Mononuclear cell (primary cell): ENCODE measurements around the gene DLG2. TPM values are rescaled to one million over a fixed set of nuclear protein-coding genes. Genes with fewer than 3 reads are reported as not detected.
"Not testable (repeated sequence)": the region's sequence is repeated elsewhere in the genome, so short reads cannot be mapped to it uniquely, and the experiment has no call there.

Source experiments
- H3K27me3 ChIP-seq: 2 replicates; pipeline ENCODE4 v1.6.0; 2011; ENCODE audit warnings: low read length, control low read depth; ENCODE audit not compliant: insufficient read depth
- H3K4me1 ChIP-seq: 2 replicates; pipeline ENCODE4 v1.5.1; 2011; ENCODE audit warnings: mild to moderate bottlenecking, low read length, control low read depth; ENCODE audit not compliant: insufficient read depth
- H3K4me3 ChIP-seq: 2 replicates; pipeline ENCODE4 v1.5.1; 2011; ENCODE audit warnings: mild to moderate bottlenecking, low read length, moderate library complexity
- H3K9me3 ChIP-seq: 2 replicates; pipeline ENCODE4 v1.5.1; 2011; ENCODE audit warnings: low read depth, mild to moderate bottlenecking, control low read depth, low read length
- total RNA-seq: library from RNA; depleted of rRNA; stranded (reverse); fragments of >200 nt; gene quantifications from one replicate; pipeline ENCODE4 v1.2.3, GENCODE V29; 2012

The DLG2 gene
- total RNA-seq, 1 donor = 1.6 TPM

- Histone ChIP-seq H3K4me3 (no peak overlapping the region), H3K9me3 (no peaks in the 10 kb centered on the region), H3K27me3 (no peaks in the 10 kb centered on the region), H3K4me1 (no peaks in the 10 kb centered on the region)
These were observed 2159.3 kb downstream of the DLG2 start for GRCh38 chr11:83467837-83468236.

DNA sequence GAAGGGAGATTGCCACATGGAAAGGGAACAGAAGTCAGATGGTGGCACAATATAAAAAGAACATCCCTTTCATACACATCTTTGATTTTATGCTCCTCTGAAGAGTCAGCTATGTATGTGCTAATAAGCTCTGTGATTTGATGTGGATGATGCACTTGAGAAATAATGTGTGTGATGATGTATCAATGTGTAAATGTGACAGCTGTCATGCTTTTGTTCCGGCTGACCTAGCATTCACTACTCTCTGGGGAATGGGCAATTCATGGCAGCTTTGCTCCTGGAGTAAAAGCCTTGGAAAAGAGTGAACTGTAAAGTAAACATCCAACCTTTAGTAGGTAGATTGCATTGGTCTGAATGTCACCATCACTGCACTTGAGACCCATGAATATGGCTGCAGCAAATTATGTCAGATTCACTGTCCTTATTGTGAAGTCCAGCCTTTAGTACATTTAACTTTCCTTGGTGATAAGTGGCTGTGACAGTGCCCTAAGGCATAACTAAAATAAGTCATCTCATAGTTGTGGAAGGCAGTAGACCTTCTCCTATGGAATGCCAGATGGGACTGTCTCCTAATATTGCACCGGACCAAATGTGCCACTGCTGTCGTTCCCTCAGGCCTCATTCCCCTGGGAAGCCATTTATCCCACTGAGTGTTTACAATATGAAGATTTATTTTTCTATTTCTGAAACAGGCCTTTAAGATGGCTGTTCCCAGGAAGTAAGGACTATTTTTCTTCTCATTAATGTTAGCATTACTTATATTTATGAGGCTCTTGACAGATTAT is 2162.8 kb downstream of the DLG2 start:
- no peaks in the 10 kb centered on the region for H3K27me3 ChIP-seq
- no peak overlapping the region for H3K4me3 ChIP-seq
- no peaks in the 10 kb centered on the region for H3K4me1 ChIP-seq
- H3K9me3 ChIP-seq = no peaks in the 10 kb centered on the region

DNA sequence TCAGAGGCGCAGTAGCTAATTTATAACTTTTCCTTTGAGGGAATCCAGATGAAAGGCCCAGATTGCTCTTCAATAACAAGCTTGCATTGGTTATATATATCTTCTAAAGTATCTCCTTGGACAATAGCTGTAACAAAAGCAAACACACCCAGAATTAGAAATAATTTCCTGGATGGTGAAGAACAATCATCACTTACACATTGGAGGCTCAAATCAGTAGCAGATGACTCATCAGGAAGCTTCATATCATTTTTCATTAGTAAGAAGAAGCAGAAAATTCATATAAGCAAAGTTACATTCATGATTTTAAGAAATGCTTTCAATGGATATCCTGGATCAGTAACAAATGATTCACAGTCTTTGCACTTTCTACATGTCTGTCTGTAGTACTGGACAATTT is 2167.3 kb downstream of the DLG2 start:
- Histone ChIP-seq H3K4me3 (no peak overlapping the region), H3K4me1 (no peaks in the 10 kb centered on the region), H3K9me3 (no peaks in the 10 kb centered on the region), H3K27me3 (no peaks in the 10 kb centered on the region)

DNA sequence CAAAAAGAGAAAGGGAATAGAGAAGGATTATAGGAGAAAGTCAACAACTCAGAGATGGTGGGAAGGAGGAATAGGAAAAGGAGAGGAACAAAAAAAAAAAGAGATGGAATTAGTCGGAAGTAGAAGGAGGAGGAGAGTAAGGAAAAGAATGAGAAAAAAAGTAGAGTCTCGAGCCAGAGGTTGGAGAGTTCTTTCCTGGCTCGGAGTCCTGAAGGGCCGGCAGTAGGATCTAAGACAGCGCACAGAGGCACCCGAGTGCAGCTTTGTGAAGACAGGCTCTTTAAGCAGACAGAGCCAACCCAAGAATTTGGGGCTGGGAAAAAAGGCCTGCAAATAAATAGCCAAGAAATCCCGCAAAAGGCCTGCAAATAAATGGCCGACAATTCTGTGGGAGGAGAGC is 2170.6 kb downstream of the DLG2 start:
- H3K27me3 ChIP-seq = no peaks in the 10 kb centered on the region
- no peak overlapping the region for H3K4me3 ChIP-seq
- no peaks in the 10 kb centered on the region for H3K4me1 ChIP-seq
- H3K9me3 ChIP-seq = no peaks in the 10 kb centered on the region

GRCh38 chr11:83456075-83456474 is 2171.1 kb downstream of the DLG2 start:
- no peaks in the 10 kb centered on the region for H3K9me3 ChIP-seq
- H3K27me3 ChIP-seq = no peaks in the 10 kb centered on the region
- H3K4me1 ChIP-seq = no peaks in the 10 kb centered on the region
- no peak overlapping the region for H3K4me3 ChIP-seq

DNA sequence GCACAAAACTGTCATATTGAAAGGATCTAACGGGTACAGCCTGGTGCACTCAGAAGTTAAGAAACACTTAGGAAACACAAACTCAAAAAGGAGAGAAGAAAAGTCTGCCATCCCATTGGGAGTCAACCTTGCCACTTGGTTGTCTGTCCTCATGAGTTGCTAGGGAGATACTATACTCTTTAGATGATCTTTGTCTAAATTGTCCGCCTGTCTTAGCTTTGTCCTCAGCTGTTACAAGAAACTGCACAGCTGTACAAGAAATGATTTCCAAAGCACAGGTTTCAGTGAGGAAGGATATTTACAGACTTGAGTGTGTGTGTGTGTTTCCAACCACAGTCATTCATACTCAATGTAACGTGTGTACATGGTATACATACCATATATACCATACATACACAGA is 2171.8 kb downstream of the DLG2 start:
- Histone ChIP-seq H3K27me3 (no peaks in the 10 kb centered on the region), H3K4me3 (no peak overlapping the region), H3K4me1 (no peaks in the 10 kb centered on the region)

GRCh38 chr11:83454674-83455073 is 2172.5 kb downstream of the DLG2 start:
- H3K9me3 ChIP-seq = no peaks in the 10 kb centered on the region
- no peaks in the 10 kb centered on the region for H3K27me3 ChIP-seq
- H3K4me1 ChIP-seq = no peaks in the 10 kb centered on the region
- H3K4me3 ChIP-seq = no peak overlapping the region

More for the DNA sequence above, 2171.8 kb downstream of the DLG2 start:
- H3K9me3 ChIP-seq = no peaks in the 10 kb centered on the region

GRCh38 chr11:83449338-83449913 is 2177.7 kb downstream of the DLG2 start:
- Histone ChIP-seq H3K4me3 (no peak overlapping the region), H3K27me3 (no peaks in the 10 kb centered on the region), H3K4me1 (no peaks in the 10 kb centered on the region), H3K9me3 (no peaks in the 10 kb centered on the region)

GRCh38 chr11:83448686-83449085 is 2178.5 kb downstream of the DLG2 start:
- no peaks in the 10 kb centered on the region for H3K27me3 ChIP-seq
- no peaks in the 10 kb centered on the region for H3K9me3 ChIP-seq
- no peak overlapping the region for H3K4me3 ChIP-seq
- H3K4me1 ChIP-seq = no peaks in the 10 kb centered on the region

GRCh38 chr11:83443880-83444279 is 2183.3 kb downstream of the DLG2 start:
- H3K4me1 ChIP-seq, H3K9me3 ChIP-seq, H3K27me3 ChIP-seq, H3K4me3 ChIP-seq: not testable (repeated sequence)

GRCh38 chr11:83441601-83442000 is 2185.5 kb downstream of the DLG2 start:
- H3K4me1 ChIP-seq = no peaks in the 10 kb centered on the region
- no peaks in the 10 kb centered on the region for H3K9me3 ChIP-seq
- H3K27me3 ChIP-seq = no peaks in the 10 kb centered on the region
- H3K4me3 ChIP-seq = no peak overlapping the region

DNA sequence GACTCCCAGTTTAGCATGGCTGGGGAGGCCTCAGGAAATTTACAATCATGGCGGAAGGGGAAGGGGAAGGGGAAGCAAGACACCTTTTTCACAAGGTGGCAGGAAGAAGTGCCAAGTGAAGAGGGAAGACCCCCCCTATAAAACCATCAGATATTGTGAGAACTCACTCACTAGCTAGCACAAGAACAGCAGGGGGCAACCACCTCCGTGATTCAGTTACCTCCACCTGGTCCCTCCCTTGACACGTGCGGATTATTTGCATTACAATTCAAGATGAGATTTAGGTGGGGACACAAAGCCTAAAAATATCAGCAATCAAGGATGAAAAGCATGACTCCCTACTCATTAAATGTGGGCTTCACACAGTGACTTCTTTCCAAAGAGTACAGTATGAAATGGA is 2186.0 kb downstream of the DLG2 start:
- Histone ChIP-seq H3K27me3 (no peaks in the 10 kb centered on the region), H3K9me3 (no peaks in the 10 kb centered on the region), H3K4me1 (no peaks in the 10 kb centered on the region), H3K4me3 (no peak overlapping the region)

GRCh38 chr11:83438438-83438837 is 2188.7 kb downstream of the DLG2 start:
- Histone ChIP-seq H3K9me3 (no peaks in the 10 kb centered on the region), H3K27me3 (no peaks in the 10 kb centered on the region), H3K4me1 (no peaks in the 10 kb centered on the region), H3K4me3 (no peak overlapping the region)

- H3K27me3 ChIP-seq = no peaks in the 10 kb centered on the region
- no peaks in the 10 kb centered on the region for H3K4me1 ChIP-seq
- H3K4me3 ChIP-seq = no peak overlapping the region
- no peaks in the 10 kb centered on the region for H3K9me3 ChIP-seq
These were observed 2189.2 kb downstream of the DLG2 start for GRCh38 chr11:83437939-83438338.

DNA sequence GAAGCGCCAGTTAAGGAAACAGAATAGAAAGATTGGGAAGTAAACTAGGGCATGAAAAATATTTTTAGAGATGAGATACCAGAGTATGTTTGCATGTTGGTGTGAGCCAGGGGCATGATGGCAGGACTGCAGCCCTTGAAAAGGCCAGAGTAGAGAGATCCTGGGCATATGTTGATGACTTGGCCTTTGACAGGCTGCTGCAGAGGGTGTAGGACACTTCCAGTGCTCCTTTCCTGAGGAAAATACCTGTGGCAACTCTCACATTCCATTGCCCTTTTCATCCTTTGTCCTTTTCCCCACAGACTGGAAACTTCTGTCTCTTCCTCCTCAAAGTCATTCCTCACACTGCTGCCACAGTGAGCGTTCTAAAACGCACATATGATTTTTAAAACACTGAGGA is 2190.3 kb downstream of the DLG2 start:
- no peaks in the 10 kb centered on the region for H3K9me3 ChIP-seq

DNA sequence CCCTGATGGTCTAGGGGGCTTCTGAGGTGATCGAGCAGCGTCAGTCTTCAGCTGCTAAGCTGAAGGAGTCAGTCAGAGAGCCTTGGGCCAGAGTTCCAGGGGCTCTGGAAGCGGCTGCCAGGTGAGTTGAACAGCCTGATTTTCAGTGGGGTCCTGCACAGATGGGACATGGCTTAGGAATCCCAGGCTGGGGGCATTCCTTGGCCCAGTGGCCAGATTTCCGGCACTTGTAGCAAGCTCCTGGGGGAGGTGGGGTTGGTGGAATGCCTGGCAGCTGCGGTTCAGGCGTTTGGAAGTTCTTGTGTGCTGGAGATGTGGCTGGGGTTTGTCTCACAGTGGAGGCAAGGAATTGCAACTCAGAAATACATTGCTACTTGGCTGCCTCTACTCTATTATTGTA is 2192.3 kb downstream of the DLG2 start:
- not testable (repeated sequence) for H3K9me3 ChIP-seq, H3K4me1 ChIP-seq, H3K27me3 ChIP-seq, H3K4me3 ChIP-seq

More for the DNA sequence above, 2190.3 kb downstream of the DLG2 start:
- Histone ChIP-seq H3K27me3 (no peaks in the 10 kb centered on the region), H3K4me3 (no peak overlapping the region), H3K4me1 (no peaks in the 10 kb centered on the region)
